ENCODE data around the gene PTPRM.

Gene PTPRM

GRCh38 chr18:8351161-8351560 is 784.0 kb downstream of the PTPRM start:
- no peak for DNase-seq

- DNase-seq: no peak
Observed at GRCh38 chr18:8354304-8354703, 787.2 kb downstream of the PTPRM start.

GRCh38 chr18:8356001-8356400 is 788.9 kb downstream of the PTPRM start:
- no peak for DNase-seq

GRCh38 chr18:8357320-8357719 is 790.2 kb downstream of the PTPRM start:
- no peak for DNase-seq

- no peak for DNase-seq
Observed at GRCh38 chr18:8358033-8358765, 791.1 kb downstream of the PTPRM start.

- DNase-seq: no peak
Observed at GRCh38 chr18:8359076-8359475, 792.0 kb downstream of the PTPRM start.

GRCh38 chr18:8359481-8359880 is 792.4 kb downstream of the PTPRM start:
- no peak for DNase-seq

- DNase-seq: no peak
Observed at GRCh38 chr18:8361941-8362471, 794.9 kb downstream of the PTPRM start.

- no peak for DNase-seq
Observed at GRCh38 chr18:8362863-8363262, 795.7 kb downstream of the PTPRM start.

GRCh38 chr18:8364385-8364784 is 797.3 kb downstream of the PTPRM start:
- no peak for DNase-seq

GRCh38 chr18:8365006-8365405 is 797.9 kb downstream of the PTPRM start:
- DNase-seq: no peak

- DNase-seq: no peak
Observed at GRCh38 chr18:8365528-8365927, 798.4 kb downstream of the PTPRM start.

GRCh38 chr18:8366070-8366469 is 799.0 kb downstream of the PTPRM start:
- no peak for DNase-seq

GRCh38 chr18:8366656-8367055 is 799.5 kb downstream of the PTPRM start:
- no peak for DNase-seq

- no peak for DNase-seq
Observed at GRCh38 chr18:8367217-8367988, 800.3 kb downstream of the PTPRM start.

- DNase-seq: no peak
Observed at GRCh38 chr18:8368512-8369217, 801.5 kb downstream of the PTPRM start.

- DNase-seq: no peak
Observed at GRCh38 chr18:8373486-8373885, 806.4 kb downstream of the PTPRM start.

GRCh38 chr18:8374676-8375075 is 807.6 kb downstream of the PTPRM start:
- no peak for DNase-seq

- no peak for DNase-seq
Observed at GRCh38 chr18:8375249-8375648, 808.1 kb downstream of the PTPRM start.

GRCh38 chr18:8376113-8376512 is 809.0 kb downstream of the PTPRM start:
- DNase-seq: no peak

GRCh38 chr18:8379187-8379941 is 812.2 kb downstream of the PTPRM start:
- DNase-seq: no peak

GRCh38 chr18:8380006-8380405 is 812.9 kb downstream of the PTPRM start:
- no peak for DNase-seq

GRCh38 chr18:8380926-8381325 is 813.8 kb downstream of the PTPRM start:
- DNase-seq: no peak

All from SHP77 treated with DMSO at 0.1 percent for 48 hours (cell line).